Endothelial cell of hepatic sinusoid (primary cell): ENCODE measurements around the gene RPL23.

Experiments used
- in situ Hi-C: cut with HindIII; loops from 2 replicates; pipeline ENCODE4 v1.10.0; 2017; ENCODE audit warnings: low sequenced_read_pairs

RPL23 gene

DNA sequence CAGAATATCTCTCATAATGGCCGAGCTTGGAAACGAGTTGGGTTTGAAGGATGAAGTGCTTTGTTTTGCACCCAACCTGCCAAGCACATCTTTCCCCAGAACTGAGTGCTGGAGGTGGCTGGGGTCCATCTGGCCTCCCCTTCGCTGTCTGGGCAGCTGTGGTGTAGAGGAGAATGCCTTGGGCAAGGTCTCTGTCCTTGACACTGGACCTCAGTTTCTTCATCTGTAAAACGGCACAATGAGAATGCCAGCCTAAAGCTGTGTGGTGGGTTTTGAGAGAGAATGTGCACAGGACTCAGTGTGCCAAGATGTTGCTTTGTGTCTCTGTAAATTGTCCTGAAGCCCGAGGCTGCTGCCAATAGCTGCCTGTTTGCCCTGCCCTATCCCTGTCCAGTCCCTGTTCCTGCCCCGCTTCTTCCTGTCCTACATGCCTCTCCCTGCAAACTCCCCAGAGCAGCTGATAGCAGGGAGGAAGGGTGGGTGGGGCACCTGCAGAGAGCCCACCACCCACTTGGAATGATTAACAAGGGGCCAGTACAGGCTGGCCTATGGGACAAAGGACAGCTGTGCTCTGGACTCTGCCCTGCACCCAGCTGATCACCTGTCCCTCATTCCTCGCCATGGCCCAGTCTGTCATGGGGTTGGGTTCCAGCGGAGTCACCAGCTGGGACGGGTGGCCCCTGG lies 31.7 kb upstream of the RPL23 start:
- in situ Hi-C loops: no loop called here

- in situ Hi-C loops: no loop called here
Measured at GRCh38 chr17:38883592-38884526, 30.3 kb upstream of the RPL23 start.

GRCh38 chr17:38882870-38883269 lies 29.3 kb upstream of the RPL23 start:
- in situ Hi-C loops: no loop called here

- in situ Hi-C loops: no loop called here
Measured at GRCh38 chr17:38881600-38882191, 28.2 kb upstream of the RPL23 start.

DNA sequence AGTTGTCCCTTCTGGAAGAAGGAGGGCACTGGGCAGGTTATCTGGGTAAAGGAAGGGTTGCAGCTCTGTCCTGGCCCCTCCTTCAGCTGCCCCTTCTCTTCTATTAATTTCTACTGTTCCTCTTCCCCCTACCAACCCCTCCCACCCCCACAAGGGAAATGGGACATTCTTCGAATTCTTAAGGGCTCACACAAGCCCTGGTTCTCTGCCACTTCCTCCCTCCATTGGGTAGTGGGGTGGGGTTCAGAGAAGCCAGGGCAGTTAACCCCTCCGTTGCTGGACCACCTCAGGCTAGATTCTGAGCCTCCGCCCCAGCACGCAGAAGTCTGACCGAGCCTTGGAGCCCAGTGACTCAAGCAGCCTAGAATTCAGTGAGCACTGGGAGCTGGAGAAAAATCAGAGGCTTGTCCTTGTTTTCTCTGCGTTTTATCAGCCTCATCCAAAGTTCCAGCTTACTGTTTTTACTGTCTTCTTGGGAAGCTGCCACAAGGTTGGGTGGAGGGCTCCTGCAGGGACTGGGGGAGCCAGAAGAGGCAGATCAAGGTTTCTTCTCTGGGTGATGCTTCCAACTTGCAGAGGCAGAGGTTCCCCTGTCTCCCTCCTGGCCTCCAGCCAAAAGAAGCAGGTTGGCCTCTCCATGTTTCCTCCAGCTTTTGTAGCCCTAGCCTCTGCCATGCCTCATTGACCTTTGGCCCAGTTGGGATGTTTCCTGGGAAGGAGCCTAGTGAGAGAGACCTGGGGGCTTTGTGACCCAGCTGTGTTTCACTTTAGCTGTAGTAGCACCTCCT lies 26.6 kb upstream of the RPL23 start:
- in situ Hi-C loops: loop anchor here (10.0 kb wide), 1 partner anchor 45 kb away; the partner anchor contains the start of gene LASP1NB

GRCh38 chr17:38877130-38877851 lies 23.8 kb upstream of the RPL23 start:
- in situ Hi-C loops: loop anchor here (10.0 kb wide), 1 partner anchor 48 kb away; the partner anchor contains the start of gene LASP1NB

DNA sequence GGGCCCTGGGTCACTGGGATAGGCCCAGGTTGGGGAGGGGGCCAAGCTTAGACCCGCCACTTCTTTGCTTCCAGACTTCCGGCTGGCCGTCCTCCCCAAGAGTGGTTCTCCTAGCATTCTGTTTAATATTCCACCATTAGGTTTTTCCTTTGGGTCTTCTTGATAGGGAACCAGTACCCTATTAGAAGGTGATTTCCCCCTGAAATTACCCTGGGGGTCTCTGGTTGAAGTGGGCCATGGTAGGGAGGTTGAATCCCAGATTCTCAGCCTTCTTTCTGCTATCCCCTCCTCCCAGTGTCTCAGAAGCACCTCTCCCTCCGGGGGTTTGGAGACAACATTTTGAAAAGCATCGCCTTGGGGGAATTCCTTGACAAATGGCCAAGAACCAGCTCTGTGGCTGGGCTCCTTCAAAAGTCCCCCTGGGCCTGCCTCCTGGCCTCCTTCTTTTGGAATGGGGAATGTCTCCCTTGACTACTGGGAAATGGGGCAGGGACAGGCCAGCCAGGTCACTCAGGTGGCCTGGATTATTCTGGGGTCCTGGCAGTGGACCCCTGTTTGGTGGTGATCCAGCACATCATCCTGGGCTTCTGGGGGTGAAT lies 22.1 kb upstream of the RPL23 start:
- in situ Hi-C loops: loop anchor here (10.0 kb wide), 1 partner anchor 49 kb away; the partner anchor contains the start of gene LASP1NB

GRCh38 chr17:38874505-38875400 lies 21.2 kb upstream of the RPL23 start:
- in situ Hi-C loops: loop anchor here (10.0 kb wide), 1 partner anchor 50 kb away; the partner anchor contains the start of gene LASP1NB

GRCh38 chr17:38873640-38874380 lies 20.3 kb upstream of the RPL23 start:
- in situ Hi-C loops: loop anchor here (10.0 kb wide), 1 partner anchor 51 kb away; the partner anchor contains the start of gene LASP1NB

- in situ Hi-C loops: loop anchor here (10.0 kb wide), 1 partner anchor 52 kb away; the partner anchor contains the start of gene LASP1NB
Measured at GRCh38 chr17:38872671-38873385, 19.3 kb upstream of the RPL23 start.

DNA sequence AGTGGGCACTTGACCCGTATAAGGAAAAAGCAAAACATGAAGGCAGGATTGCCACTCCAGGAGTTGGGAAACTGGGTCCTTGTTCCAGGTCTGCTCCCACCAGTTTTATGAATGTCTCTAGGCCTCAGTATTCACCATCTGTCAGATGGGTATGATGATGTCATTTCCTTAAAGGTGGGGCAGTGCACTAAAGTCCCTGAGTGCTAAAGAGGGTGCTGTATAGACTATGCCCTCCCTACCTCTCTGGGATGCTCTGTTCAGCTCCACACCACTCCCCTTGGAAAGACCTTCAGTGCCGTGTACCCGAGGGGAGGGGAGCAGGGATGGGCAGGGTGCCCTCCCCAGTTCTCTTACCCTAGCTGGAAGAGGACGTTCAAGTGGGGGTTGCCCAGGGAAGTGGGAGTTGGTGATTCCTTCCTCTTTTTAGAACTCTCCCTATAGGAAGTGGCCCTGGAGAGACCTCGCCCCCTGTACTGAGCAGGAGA lies 18.5 kb upstream of the RPL23 start:
- in situ Hi-C loops: loop anchor here (10.0 kb wide), 1 partner anchor 53 kb away; the partner anchor contains the start of gene LASP1NB

DNA sequence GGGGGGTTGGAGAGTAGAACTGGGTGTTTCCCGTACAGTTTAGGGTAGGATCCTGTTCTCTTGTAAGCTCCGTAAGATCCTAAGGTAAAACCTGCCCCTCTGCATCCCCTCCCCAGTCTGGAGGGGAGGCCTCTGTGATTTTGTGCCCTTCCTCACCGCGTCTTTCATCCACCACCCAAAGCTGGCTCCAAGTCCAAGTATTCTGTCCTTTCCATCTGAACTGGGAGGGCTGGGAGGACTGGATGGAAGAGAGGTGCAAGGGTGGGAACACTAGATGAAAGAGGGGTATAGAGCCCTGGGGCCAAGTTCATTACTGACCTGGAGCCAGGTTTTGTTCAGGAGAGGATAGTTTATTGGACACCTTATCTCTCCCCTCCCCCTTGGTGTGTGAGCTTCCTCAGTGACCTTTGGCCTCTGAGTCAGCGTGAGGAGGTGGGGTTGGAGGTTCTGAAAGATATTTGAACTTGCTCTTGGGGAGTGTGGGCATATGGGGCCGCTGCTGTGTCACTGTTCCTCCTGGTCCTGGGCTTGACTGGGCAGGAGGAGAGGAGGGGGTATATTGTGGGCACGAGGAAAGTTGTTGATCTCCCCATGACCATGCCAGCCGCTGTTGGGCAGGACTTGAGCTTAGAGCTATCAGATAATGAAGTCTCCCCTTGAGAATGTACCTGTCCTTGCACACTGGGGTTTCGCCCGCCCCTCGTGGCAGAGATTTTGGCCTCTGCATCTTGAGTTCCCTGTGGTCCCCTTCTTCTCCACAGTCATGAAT lies 17.9 kb upstream of the RPL23 start:
- in situ Hi-C loops: loop anchor here (10.0 kb wide), 1 partner anchor 53 kb away; the partner anchor contains the start of gene LASP1NB

DNA sequence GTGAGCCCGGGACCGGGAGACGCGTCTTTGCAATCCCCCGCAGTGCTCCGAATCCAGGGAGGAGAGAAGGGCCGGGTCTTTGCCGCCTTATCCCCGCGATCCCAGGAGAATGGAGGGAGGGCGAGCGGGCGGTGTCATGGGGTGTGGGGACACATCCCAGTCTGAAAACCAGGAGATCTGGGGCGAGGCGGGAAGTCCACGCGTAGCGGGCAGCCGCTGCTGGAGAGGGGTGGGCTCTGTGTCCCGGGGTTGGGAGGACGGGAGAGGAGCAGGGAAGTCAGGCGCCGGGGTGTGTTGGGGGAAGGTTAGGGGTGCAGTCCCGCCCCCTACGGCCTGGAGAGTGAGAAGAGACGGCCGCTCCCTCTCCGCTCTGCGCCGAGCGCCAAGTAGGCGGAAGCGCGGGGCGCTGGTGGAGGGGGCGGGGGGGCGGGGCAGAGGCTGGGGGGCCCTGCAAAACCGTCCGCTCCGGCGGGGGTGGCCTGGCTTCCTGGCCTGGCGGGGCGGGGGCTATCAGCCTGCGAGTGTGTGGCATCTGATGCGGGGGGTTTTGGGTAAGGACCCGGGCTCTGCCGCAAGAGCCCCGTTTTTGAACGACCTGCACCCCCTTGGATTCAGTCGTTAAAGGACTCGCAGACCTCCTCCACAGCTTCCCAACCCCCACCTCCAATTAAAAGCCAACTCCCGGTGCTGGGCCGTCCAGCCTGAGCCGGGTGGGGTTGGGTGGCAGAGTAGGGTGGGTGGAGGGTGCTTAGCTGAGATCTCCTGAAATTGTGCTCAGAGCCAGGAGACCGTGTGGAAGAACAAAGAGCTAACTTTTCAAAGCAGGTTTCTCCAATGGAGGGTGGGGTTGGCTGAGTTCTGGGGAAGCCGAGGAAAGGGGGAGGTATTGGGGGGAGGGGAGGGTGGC lies 17.0 kb upstream of the RPL23 start:
- in situ Hi-C loops: loop anchor here (10.0 kb wide), 1 partner anchor 54 kb away; the partner anchor contains the start of gene LASP1NB

- in situ Hi-C loops: loop anchor here (10.0 kb wide), 1 partner anchor 55 kb away; the partner anchor contains the start of gene LASP1NB
Measured at GRCh38 chr17:38869526-38870258, 16.2 kb upstream of the RPL23 start, which contains the start of gene LASP1. Gene LASP1, plus strand, starts transcription at chr17:38870058. Its CDS starts 132 bp downstream, at chr17:38870190.
